ENCODE results near the gene TTC28. TPM values are rescaled to one million over a fixed set of nuclear protein-coding genes. Genes with fewer than 3 reads are reported as not detected.

Gene TTC28
- total and polyA plus RNA-seq, 2 donors (not counting 1 experiment from before 2014, with no cell fraction given): 8.2 to 31.4 TPM

GRCh38 chr22:28373831-28374230 lies 305.8 kb downstream of the TTC28 start:
- Histone ChIP-seq H3K27me3 (ENCODE audit: control insufficient read depth, insufficient read depth, low read length) (no peaks in the 10 kb centered on the region), H3K79me2 (ENCODE audit: control insufficient read depth, insufficient read depth, low read length) (no peaks in the 10 kb centered on the region), H2AFZ (ENCODE audit: low read length) (no peak overlapping the region), H3K9me3 (ENCODE audit: control insufficient read depth, insufficient read depth, low read depth, low read length) (no peaks in the 10 kb centered on the region), H3K27ac (ENCODE audit: insufficient read depth, low read length) (no peak overlapping the region), H3K4me2 (ENCODE audit: extremely low read depth, insufficient read depth, low read length) (peak overlapping the region; percentile 40), H3K4me3 (replicated peaks in 1 of 4; ENCODE audit: control extremely low read depth in 1 of 4, insufficient read depth in 1 of 4, low read depth in 3 of 4, low read length in 4 of 4) (no peak overlapping the region), H4K20me1 (ENCODE audit: control insufficient read depth, extremely low read depth, insufficient read depth, low read length) (no peaks in the 10 kb centered on the region), H3K36me3 (ENCODE audit: control insufficient read depth, insufficient read depth, low read length) (no peaks in the 10 kb centered on the region), H3K4me1 (ENCODE audit: control insufficient read depth, extremely low read depth, insufficient read depth, low read length) (peaks cover 5% of the 10 kb centered on the region), H3K9ac (ENCODE audit: insufficient read depth, low read length) (no peak overlapping the region)
- TF ChIP-seq CTCF (conservative IDR thresholded peaks at IDR 0.05 in 1 of 2, IDR thresholded peaks at IDR 0.05 in 1 of 2; ENCODE audit: low read depth in 1 of 2, low read length in 2 of 2): no peak
- no peak for TF ChIP-seq EZH2 (IDR thresholded peaks at IDR 0.05; ENCODE audit: low read length, missing control alignments)
- peak; percentile 52 to 63 for DNase-seq (ENCODE audit: low read depth in 2 of 2)

GRCh38 chr22:28369854-28370253 lies 309.8 kb downstream of the TTC28 start:
- H4K20me1 ChIP-seq (ENCODE audit: control insufficient read depth, extremely low read depth, insufficient read depth, low read length): no peaks in the 10 kb centered on the region
- H3K9ac ChIP-seq (ENCODE audit: insufficient read depth, low read length): no peak overlapping the region
- DNase-seq (ENCODE audit: low read depth in 2 of 2): no peak
- no peak overlapping the region for H3K4me2 ChIP-seq (ENCODE audit: extremely low read depth, insufficient read depth, low read length)
- no peaks in the 10 kb centered on the region for H3K27me3 ChIP-seq (ENCODE audit: control insufficient read depth, insufficient read depth, low read length)
- H3K36me3 ChIP-seq (ENCODE audit: control insufficient read depth, insufficient read depth, low read length): no peaks in the 10 kb centered on the region
- no peak overlapping the region for H2AFZ ChIP-seq (ENCODE audit: low read length)
- H3K4me1 ChIP-seq (ENCODE audit: control insufficient read depth, extremely low read depth, insufficient read depth, low read length): peaks cover 5% of the 10 kb centered on the region
- H3K4me3 ChIP-seq (replicated peaks in 1 of 4; ENCODE audit: control extremely low read depth in 1 of 4, insufficient read depth in 1 of 4, low read depth in 3 of 4, low read length in 4 of 4): no peak overlapping the region
- TF ChIP-seq CTCF (conservative IDR thresholded peaks at IDR 0.05 in 1 of 2, IDR thresholded peaks at IDR 0.05 in 1 of 2; ENCODE audit: low read depth in 1 of 2, low read length in 2 of 2): no peak
- no peak for TF ChIP-seq EZH2 (IDR thresholded peaks at IDR 0.05; ENCODE audit: low read length, missing control alignments)
- no peaks in the 10 kb centered on the region for H3K79me2 ChIP-seq (ENCODE audit: control insufficient read depth, insufficient read depth, low read length)
- no peaks in the 10 kb centered on the region for H3K9me3 ChIP-seq (ENCODE audit: control insufficient read depth, insufficient read depth, low read depth, low read length)
- no peak overlapping the region for H3K27ac ChIP-seq (ENCODE audit: insufficient read depth, low read length)

- no peaks in the 10 kb centered on the region for H3K79me2 ChIP-seq (ENCODE audit: control insufficient read depth, insufficient read depth, low read length)
- no peaks in the 10 kb centered on the region for H3K9me3 ChIP-seq (ENCODE audit: control insufficient read depth, insufficient read depth, low read depth, low read length)
- no peaks in the 10 kb centered on the region for H3K36me3 ChIP-seq (ENCODE audit: control insufficient read depth, insufficient read depth, low read length)
- H3K9ac ChIP-seq (ENCODE audit: insufficient read depth, low read length): no peak overlapping the region
- no peaks in the 10 kb centered on the region for H4K20me1 ChIP-seq (ENCODE audit: control insufficient read depth, extremely low read depth, insufficient read depth, low read length)
- H3K27me3 ChIP-seq (ENCODE audit: control insufficient read depth, insufficient read depth, low read length): no peaks in the 10 kb centered on the region
- H3K27ac ChIP-seq (ENCODE audit: insufficient read depth, low read length): no peak overlapping the region
- H2AFZ ChIP-seq (ENCODE audit: low read length): no peak overlapping the region
- no peak overlapping the region for H3K4me3 ChIP-seq (replicated peaks in 1 of 4; ENCODE audit: control extremely low read depth in 1 of 4, insufficient read depth in 1 of 4, low read depth in 3 of 4, low read length in 4 of 4)
- no peaks in the 10 kb centered on the region for H3K4me1 ChIP-seq (ENCODE audit: control insufficient read depth, extremely low read depth, insufficient read depth, low read length)
- DNase-seq (ENCODE audit: low read depth in 2 of 2): no peak
- no peak overlapping the region for H3K4me2 ChIP-seq (ENCODE audit: extremely low read depth, insufficient read depth, low read length)
- TF ChIP-seq CTCF (conservative IDR thresholded peaks at IDR 0.05 in 1 of 2, IDR thresholded peaks at IDR 0.05 in 1 of 2; ENCODE audit: low read depth in 1 of 2, low read length in 2 of 2) (no peak), EZH2 (IDR thresholded peaks at IDR 0.05; ENCODE audit: low read length, missing control alignments) (no peak)
These were observed 312.8 kb downstream of the TTC28 start for GRCh38 chr22:28366856-28367255.
